SK-N-SH (cell line): ENCODE measurements around the gene P3H3. TPM values are rescaled to one million over a fixed set of nuclear protein-coding genes. Genes with fewer than 3 reads are reported as not detected.

Experiments used
- CTCF ChIA-PET: fragments of 300-600, 350-600 bp; formaldehyde crosslinking; extraction: SDS; loops from one replicate; lab custom pipeline; 2021; lab: Yijun Ruan, JAX
- POLR2A ChIA-PET: fragments of 350-600 bp; sonication (Branson Sonifier 250); formaldehyde crosslinking; extraction: SDS; loops from one replicate; lab custom pipeline; 2020; ENCODE audit warnings: antibody characterized with exemption, inconsistent platforms; lab: Yijun Ruan, JAX
- DNase-seq: peaks from one replicate; pipeline ENCODE4 v3.0.0; 2012
- H2AFZ ChIP-seq: fragments of 200-600 bp; sonication (generic); 2 replicates; pipeline ENCODE4 v1.8.1; 2016; ENCODE audit warnings: antibody characterized with exemption, mild to moderate bottlenecking, low read depth
- H3F3A ChIP-seq: fragments of 200-600 bp; sonication (generic); replicated peaks from 2 replicates; pipeline ENCODE3; 2016; ENCODE audit warnings: antibody characterized with exemption, mild to moderate bottlenecking; ENCODE audit not compliant: insufficient read depth
- H3K27ac ChIP-seq, 2 experiments: fragments of 200-500 bp in 1 of 2; fragments of 200-600 bp in 1 of 2; sonication (Bioruptor generic) in 1 of 2; sonication (generic), shearing (Covaris generic) in 1 of 2; 2 replicates each; pipeline versions ENCODE4 v1.5.1 to v1.6.1; 2014 to 2016; ENCODE audit warnings: low read depth in 2 of 2, inconsistent platforms in 1 of 2, low read length in 1 of 2, mild to moderate bottlenecking in 1 of 2, mixed read lengths in 1 of 2
- H3K27me3 ChIP-seq: fragments of 200-600 bp; sonication (generic), shearing (Covaris generic); 2 replicates; pipeline ENCODE4 v1.6.1; 2016; ENCODE audit warnings: mixed run types; ENCODE audit not compliant: insufficient read depth
- H3K36me3 ChIP-seq, 2 experiments: fragments of 200-500 bp in 1 of 2; fragments of 200-600 bp in 1 of 2; sonication (Bioruptor generic) in 1 of 2; sonication (generic) in 1 of 2; replicated peaks in 1 of 2; 2 replicates each; pipeline versions ENCODE3 to v1.5.1; 2014 to 2016; ENCODE audit warnings: low read length in 1 of 2, mild to moderate bottlenecking in 1 of 2; ENCODE audit not compliant: insufficient read depth in 2 of 2, control insufficient read depth in 1 of 2
- H3K4me1 ChIP-seq, 2 experiments: fragments of 200-500 bp in 1 of 2; fragments of 200-600 bp in 1 of 2; sonication (Bioruptor generic) in 1 of 2; sonication (generic), shearing (Covaris generic) in 1 of 2; 2 replicates each; pipeline versions ENCODE4 v1.5.1 to v1.6.1; 2014 to 2016; ENCODE audit warnings: low read depth in 1 of 2, low read length in 1 of 2, mixed run types in 1 of 2; ENCODE audit not compliant: insufficient read depth in 2 of 2, control insufficient read depth in 1 of 2
- H3K4me2 ChIP-seq: fragments of 200-600 bp; sonication (generic), shearing (Covaris generic); 2 replicates; pipeline ENCODE4 v1.6.1; 2017; ENCODE audit warnings: mixed run types
- H3K4me3 ChIP-seq, 2 experiments: fragments of 200-500 bp in 1 of 2; fragments of 200-600 bp in 1 of 2; sonication (Bioruptor generic) in 1 of 2; sonication (generic), shearing (Covaris generic) in 1 of 2; 2 replicates each; pipeline versions ENCODE4 v1.5.1 to v1.8.1; 2014 to 2016; ENCODE audit warnings: low read depth in 2 of 2, inconsistent platforms in 1 of 2, low read length in 1 of 2, mild to moderate bottlenecking in 1 of 2, mixed read lengths in 1 of 2, moderate library complexity in 1 of 2
- H3K79me2 ChIP-seq: fragments of 200-600 bp; sonication (generic); 2 replicates; pipeline ENCODE4 v1.8.1; 2017; ENCODE audit warnings: mild to moderate bottlenecking; ENCODE audit not compliant: insufficient read depth
- H3K9ac ChIP-seq: fragments of 200-600 bp; sonication (generic); 2 replicates; pipeline ENCODE4 v1.6.1; 2017; ENCODE audit warnings: mixed run types
- H3K9me2 ChIP-seq: fragments of 200-600 bp; sonication (generic); 2 replicates; pipeline ENCODE4 v1.6.1; 2017; ENCODE audit warnings: mixed run types
- H3K9me3 ChIP-seq: fragments of 200-600 bp; sonication (generic); 2 replicates; pipeline ENCODE4 v1.6.1; 2017; ENCODE audit warnings: mixed run types, mild to moderate bottlenecking, moderate library complexity
- H4K20me1 ChIP-seq: fragments of 200-600 bp; sonication (generic); 2 replicates; pipeline ENCODE4 v1.6.1; 2017; ENCODE audit warnings: mild to moderate bottlenecking, mixed run types; ENCODE audit not compliant: insufficient read depth
- ELF1 ChIP-seq: IDR thresholded peaks from 2 replicates; pipeline ENCODE4 v1.4.0; 2012
- EP300 ChIP-seq, 2 experiments: IDR thresholded peaks; 2 replicates each; pipeline versions ENCODE4 v1.4.0 to v1.6.1; 2012; ENCODE audit warnings: borderline replicate concordance in 1 of 2, low read depth in 1 of 2, low read length in 1 of 2
- FOSL2 ChIP-seq: IDR thresholded peaks from 2 replicates; pipeline ENCODE4 v1.4.0; 2012; ENCODE audit warnings: low read depth, mild to moderate bottlenecking, moderate library complexity, borderline replicate concordance
- JUND ChIP-seq: IDR thresholded peaks from 2 replicates; pipeline ENCODE4 v1.4.0; 2012
- MEF2A ChIP-seq: IDR thresholded peaks from 2 replicates; pipeline ENCODE4 v1.4.0; 2012; ENCODE audit warnings: low read depth, borderline replicate concordance
- MXI1 ChIP-seq: IDR thresholded peaks from 2 replicates; pipeline ENCODE4 v1.6.1; 2012; ENCODE audit warnings: mild to moderate bottlenecking, low read depth, low read length, improper control_type of control experiment
- NFIC ChIP-seq: IDR thresholded peaks from 2 replicates; pipeline ENCODE4 v1.4.0; 2012; ENCODE audit warnings: borderline replicate concordance
- NRF1 ChIP-seq: IDR thresholded peaks from 2 replicates; pipeline ENCODE4 v1.6.1; 2012; ENCODE audit warnings: low read depth, mild to moderate bottlenecking, low read length
- POLR2AphosphoS5 ChIP-seq: IDR thresholded peaks from 2 replicates; pipeline ENCODE4 v1.6.1; 2012; ENCODE audit warnings: low read depth, low read length
- RAD21 ChIP-seq: IDR thresholded peaks from 2 replicates; pipeline ENCODE4 v1.6.1; 2012; ENCODE audit warnings: mild to moderate bottlenecking, low read length
- RCOR1 ChIP-seq: fragments of 150-350 bp; IDR thresholded peaks from 2 replicates; pipeline ENCODE4 v1.6.1; 2017; ENCODE audit warnings: antibody characterized with exemption, low read length
- TAF1 ChIP-seq: IDR thresholded peaks from 2 replicates; pipeline ENCODE4 v1.6.1; 2012; ENCODE audit warnings: low read depth, mild to moderate bottlenecking, low read length, moderate library complexity, borderline replicate concordance
- TCF12 ChIP-seq: IDR thresholded peaks from 2 replicates; pipeline ENCODE4 v1.4.0; 2012
- TEAD4 ChIP-seq: IDR thresholded peaks from 2 replicates; pipeline ENCODE4 v1.4.0; 2012; ENCODE audit warnings: mild to moderate bottlenecking, borderline replicate concordance; ENCODE audit not compliant: insufficient read depth
- YY1 ChIP-seq: IDR thresholded peaks from 2 replicates; pipeline ENCODE4 v1.4.0; 2012; ENCODE audit warnings: low read depth, mild to moderate bottlenecking
- WGBS: methylation state at CpG from one replicate; pipeline ENCODE4 v1.1.6; 2017; ENCODE audit warnings: low lambda C conversion rate; 5-methylcytosine and 5-hydroxymethylcytosine counted together
- polyA plus RNA-seq, 3 experiments: library from polyadenylated mRNA; depleted of rRNA; stranded (reverse); fragments of >200 nt; gene quantifications; 2 replicates each; pipeline ENCODE4 v1.2.3, GENCODE V29; 2012
- TF ChIP-seq, protein P1 (sequence below): IDR thresholded peaks from 2 replicates; pipeline ENCODE4 v1.4.0; 2012; ENCODE audit warnings: low read depth, borderline replicate concordance
- TF ChIP-seq, protein P2 (sequence below): IDR thresholded peaks from 2 replicates; pipeline ENCODE4; 2012
- TF ChIP-seq, protein P3 (sequence below): fragments of 200-600 bp; sonication (generic); IDR thresholded peaks from 2 replicates; pipeline ENCODE4 v1.6.1; 2017; ENCODE audit warnings: antibody characterized with exemption, mild to moderate bottlenecking, moderate library complexity

P3H3 gene
- polyA plus RNA-seq, 1 of the 3 experiments (the other 2 are of a cell fraction), result 74.6 TPM

DNA sequence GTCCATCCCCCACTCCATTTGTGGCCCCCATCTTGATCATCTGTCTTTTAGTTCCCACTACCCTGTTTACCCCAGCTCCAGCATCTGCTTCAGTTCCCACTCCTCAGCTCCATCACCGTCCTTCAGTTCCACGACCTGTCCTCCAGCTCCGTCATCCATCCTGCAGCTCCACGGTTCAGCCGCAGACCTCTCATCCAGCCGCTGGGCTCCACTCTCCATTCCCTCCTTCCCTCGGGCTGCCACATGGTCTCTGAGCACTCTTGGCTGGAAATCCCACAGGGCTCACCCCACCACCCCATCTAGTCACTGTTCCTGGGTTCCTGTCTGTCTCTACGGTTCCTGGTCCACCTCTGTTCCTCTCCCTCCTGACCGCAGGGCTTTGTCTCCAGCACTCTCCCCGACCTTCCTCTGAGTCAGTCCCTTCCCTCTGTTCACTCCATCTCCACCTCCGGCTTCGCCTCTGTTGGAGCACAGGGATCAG lies 3.3 kb upstream of the P3H3 start:
- H3K27me3 ChIP-seq, result no peaks in the 10 kb centered on the region
- H3K4me2 ChIP-seq, result peak overlapping the region; percentile 58; the same call in 1 of the 2 replicates

DNA sequence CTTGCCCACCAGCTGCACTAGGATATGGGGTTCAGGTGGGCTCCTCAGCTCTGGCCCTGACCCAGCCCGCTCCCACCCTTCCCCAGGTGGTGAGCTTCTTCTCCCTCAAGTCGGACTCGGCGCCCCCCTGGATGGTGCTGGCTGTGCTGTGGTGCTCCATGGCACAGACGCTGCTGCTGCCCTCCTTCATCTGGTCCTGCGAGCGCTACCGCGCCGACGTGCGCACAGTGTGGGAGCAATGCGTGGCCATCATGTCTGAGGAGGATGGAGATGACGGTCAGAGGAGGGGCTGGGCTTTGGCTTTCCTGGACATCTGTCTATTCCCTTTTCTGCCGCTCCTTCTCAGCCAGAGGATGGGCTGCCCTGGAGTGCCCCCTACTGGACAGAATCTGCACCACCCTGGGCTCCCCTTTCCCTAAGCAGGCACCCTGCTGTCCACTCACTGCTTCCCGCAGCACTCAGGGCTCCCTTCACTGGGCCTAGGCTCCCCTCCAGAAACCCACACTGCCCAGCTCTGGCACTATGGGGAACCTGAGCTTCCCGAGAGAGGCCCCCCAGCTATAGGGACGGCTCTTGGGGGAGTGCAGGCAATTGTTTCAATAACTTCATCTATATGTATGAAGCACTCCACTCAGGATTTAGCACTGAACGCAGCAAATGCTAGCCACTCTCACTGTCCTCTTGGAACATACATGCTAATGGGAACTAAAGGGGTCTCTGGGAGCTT lies 2.6 kb upstream of the P3H3 start:
- H3K79me2 ChIP-seq, result peaks cover 25% of the 10 kb centered on the region
- peaks cover 8% of the 10 kb centered on the region for H3F3A ChIP-seq
- no peaks in the 10 kb centered on the region for H3K9me2 ChIP-seq
- no peaks in the 10 kb centered on the region for H4K20me1 ChIP-seq
- H3K4me1 ChIP-seq, result peaks cover 23 to 60% of the 10 kb centered on the region in 2 experiments; a peak in 3 of 4 replicates
- H3K27me3 ChIP-seq, result no peaks in the 10 kb centered on the region
- H3K9me3 ChIP-seq, result no peaks in the 10 kb centered on the region
- peaks cover under 1 to 4% of the 10 kb centered on the region in 2 experiments for H3K36me3 ChIP-seq
- peak overlapping the region in 1 of 2 experiments; percentile 35; a peak in 1 of 4 replicates for H3K27ac ChIP-seq
- CTCF ChIA-PET, result interaction anchor here (0.9 to 14.1 kb wide), 33 partner anchors 9 to 222 kb away, joined by 3 to 246 read pairs (median 8); partner anchors contain the start of genes CD4, CDCA3, GNB3 and LAG3
- peak overlapping the region; percentile 58; the same call in 1 of the 2 replicates for H3K4me2 ChIP-seq
- POLR2A ChIA-PET, result interaction anchor here (1.5 to 7.0 kb wide), 2 partner anchors 26 to 72 kb away, joined by 4 to 46 read pairs; partner anchors contain the start of genes CDCA3, MLF2 and USP5
- no peak overlapping the region for H2AFZ ChIP-seq
- peak; percentile 92 for DNase-seq
- 15% methylated on average over 9 of the region's 19 CpGs for WGBS
- H3K4me3 ChIP-seq, result peak overlapping the region in 1 of 2 experiments; percentile 50; a peak in 2 of 4 replicates
- H3K9ac ChIP-seq, result no peak overlapping the region
- TF ChIP-seq POLR2AphosphoS5, result no peak
- TF ChIP-seq, protein P1, sequence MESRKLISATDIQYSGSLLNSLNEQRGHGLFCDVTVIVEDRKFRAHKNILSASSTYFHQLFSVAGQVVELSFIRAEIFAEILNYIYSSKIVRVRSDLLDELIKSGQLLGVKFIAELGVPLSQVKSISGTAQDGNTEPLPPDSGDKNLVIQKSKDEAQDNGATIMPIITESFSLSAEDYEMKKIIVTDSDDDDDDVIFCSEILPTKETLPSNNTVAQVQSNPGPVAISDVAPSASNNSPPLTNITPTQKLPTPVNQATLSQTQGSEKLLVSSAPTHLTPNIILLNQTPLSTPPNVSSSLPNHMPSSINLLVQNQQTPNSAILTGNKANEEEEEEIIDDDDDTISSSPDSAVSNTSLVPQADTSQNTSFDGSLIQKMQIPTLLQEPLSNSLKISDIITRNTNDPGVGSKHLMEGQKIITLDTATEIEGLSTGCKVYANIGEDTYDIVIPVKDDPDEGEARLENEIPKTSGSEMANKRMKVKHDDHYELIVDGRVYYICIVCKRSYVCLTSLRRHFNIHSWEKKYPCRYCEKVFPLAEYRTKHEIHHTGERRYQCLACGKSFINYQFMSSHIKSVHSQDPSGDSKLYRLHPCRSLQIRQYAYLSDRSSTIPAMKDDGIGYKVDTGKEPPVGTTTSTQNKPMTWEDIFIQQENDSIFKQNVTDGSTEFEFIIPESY, result no peak
- TF ChIP-seq TAF1, result 0 out of 2 replicates have a peak, but pooled peaks have one; percentile 16
- TF ChIP-seq ELF1, result no peak
- TF ChIP-seq RAD21, result peak; percentile 94
- no peak for TF ChIP-seq TEAD4
- peak; percentile 64 for TF ChIP-seq MXI1
- TF ChIP-seq RCOR1, result peak; percentile 61; the same call in 1 of the 2 replicates
- TF ChIP-seq, protein P2, sequence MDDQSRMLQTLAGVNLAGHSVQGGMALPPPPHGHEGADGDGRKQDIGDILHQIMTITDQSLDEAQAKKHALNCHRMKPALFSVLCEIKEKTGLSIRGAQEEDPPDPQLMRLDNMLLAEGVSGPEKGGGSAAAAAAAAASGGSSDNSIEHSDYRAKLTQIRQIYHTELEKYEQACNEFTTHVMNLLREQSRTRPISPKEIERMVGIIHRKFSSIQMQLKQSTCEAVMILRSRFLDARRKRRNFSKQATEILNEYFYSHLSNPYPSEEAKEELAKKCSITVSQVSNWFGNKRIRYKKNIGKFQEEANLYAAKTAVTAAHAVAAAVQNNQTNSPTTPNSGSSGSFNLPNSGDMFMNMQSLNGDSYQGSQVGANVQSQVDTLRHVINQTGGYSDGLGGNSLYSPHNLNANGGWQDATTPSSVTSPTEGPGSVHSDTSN, result peak; percentile 46; the same call in 1 of the 2 replicates

More for the DNA sequence above, 3.3 kb upstream of the P3H3 start:
- no peak overlapping the region for H2AFZ ChIP-seq
- H3F3A ChIP-seq, result peaks cover 8% of the 10 kb centered on the region
- no peak overlapping the region; a peak in 1 of 4 replicates for H3K27ac ChIP-seq
- no peak overlapping the region for H3K9ac ChIP-seq
- no peak for DNase-seq
- TF ChIP-seq, protein P3, sequence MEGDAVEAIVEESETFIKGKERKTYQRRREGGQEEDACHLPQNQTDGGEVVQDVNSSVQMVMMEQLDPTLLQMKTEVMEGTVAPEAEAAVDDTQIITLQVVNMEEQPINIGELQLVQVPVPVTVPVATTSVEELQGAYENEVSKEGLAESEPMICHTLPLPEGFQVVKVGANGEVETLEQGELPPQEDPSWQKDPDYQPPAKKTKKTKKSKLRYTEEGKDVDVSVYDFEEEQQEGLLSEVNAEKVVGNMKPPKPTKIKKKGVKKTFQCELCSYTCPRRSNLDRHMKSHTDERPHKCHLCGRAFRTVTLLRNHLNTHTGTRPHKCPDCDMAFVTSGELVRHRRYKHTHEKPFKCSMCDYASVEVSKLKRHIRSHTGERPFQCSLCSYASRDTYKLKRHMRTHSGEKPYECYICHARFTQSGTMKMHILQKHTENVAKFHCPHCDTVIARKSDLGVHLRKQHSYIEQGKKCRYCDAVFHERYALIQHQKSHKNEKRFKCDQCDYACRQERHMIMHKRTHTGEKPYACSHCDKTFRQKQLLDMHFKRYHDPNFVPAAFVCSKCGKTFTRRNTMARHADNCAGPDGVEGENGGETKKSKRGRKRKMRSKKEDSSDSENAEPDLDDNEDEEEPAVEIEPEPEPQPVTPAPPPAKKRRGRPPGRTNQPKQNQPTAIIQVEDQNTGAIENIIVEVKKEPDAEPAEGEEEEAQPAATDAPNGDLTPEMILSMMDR, result no peak
- TF ChIP-seq, protein P2, result no peak
- no peak for TF ChIP-seq FOSL2
- TF ChIP-seq TCF12, result no peak
- TF ChIP-seq JUND, result no peak
- no peak for TF ChIP-seq NFIC
- TF ChIP-seq MXI1, result no peak
- no peak; the same call in 1 of the 2 replicates for TF ChIP-seq POLR2AphosphoS5
- no peak for TF ChIP-seq NRF1
- no peak for TF ChIP-seq TEAD4
- TF ChIP-seq MEF2A, result no peak
- no peak for TF ChIP-seq RAD21
- TF ChIP-seq YY1, result no peak
- no peak for TF ChIP-seq EP300 (IDR thresholded peaks at IDR 0.05; ENCODE audit: borderline replicate concordance in 1 of 2, low read depth in 1 of 2, low read length in 1 of 2)
- peaks cover 19% of the 10 kb centered on the region for H3K79me2 ChIP-seq
- peaks cover 24 to 61% of the 10 kb centered on the region in 2 experiments; a peak in 3 of 4 replicates for H3K4me1 ChIP-seq
- 0 out of 4 replicates have a peak overlapping the region, but pooled peaks of 1 of the 2 experiments have one; percentile 50 for H3K4me3 ChIP-seq
- H3K36me3 ChIP-seq, result no peaks in the 10 kb centered on the region
- no peaks in the 10 kb centered on the region for H3K9me2 ChIP-seq
- 89% methylated on average over 12 of the region's 12 CpGs for WGBS
- CTCF ChIA-PET, result interaction anchor here (0.9 to 14.1 kb wide), 30 partner anchors 8 to 211 kb away, joined by 3 to 246 read pairs (median 8); partner anchors contain the start of genes CD4, CDCA3, GNB3 and LAG3
- H3K9me3 ChIP-seq, result no peaks in the 10 kb centered on the region
- no peaks in the 10 kb centered on the region for H4K20me1 ChIP-seq
- POLR2A ChIA-PET, result interaction anchor here (1.5 to 7.0 kb wide), 2 partner anchors 27 to 71 kb away, joined by 4 to 46 read pairs; partner anchors contain the start of genes CDCA3, MLF2 and USP5
